Measurements from ENCODE around the gene CR1L.

DNA sequence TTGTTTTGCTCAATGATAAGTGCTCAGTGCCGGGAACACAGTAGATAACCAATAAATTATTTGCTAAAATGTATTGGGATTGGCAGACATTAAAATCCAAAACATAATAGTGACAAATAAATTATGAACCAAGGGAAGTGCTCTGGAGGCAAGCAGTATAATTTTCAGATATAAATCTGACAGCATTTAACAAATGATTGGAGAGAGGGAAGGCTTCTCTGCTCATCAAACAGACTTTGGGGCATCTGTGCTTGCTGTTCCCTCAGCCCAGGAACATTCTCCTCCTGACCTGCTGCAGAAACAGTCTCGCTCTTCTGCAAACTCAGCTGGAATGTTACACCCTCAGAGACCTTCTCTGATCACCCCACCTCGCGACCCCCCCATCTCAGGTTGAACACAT, 109.1 kb downstream of the CR1L start:
- TF ChIP-seq, protein P1, sequence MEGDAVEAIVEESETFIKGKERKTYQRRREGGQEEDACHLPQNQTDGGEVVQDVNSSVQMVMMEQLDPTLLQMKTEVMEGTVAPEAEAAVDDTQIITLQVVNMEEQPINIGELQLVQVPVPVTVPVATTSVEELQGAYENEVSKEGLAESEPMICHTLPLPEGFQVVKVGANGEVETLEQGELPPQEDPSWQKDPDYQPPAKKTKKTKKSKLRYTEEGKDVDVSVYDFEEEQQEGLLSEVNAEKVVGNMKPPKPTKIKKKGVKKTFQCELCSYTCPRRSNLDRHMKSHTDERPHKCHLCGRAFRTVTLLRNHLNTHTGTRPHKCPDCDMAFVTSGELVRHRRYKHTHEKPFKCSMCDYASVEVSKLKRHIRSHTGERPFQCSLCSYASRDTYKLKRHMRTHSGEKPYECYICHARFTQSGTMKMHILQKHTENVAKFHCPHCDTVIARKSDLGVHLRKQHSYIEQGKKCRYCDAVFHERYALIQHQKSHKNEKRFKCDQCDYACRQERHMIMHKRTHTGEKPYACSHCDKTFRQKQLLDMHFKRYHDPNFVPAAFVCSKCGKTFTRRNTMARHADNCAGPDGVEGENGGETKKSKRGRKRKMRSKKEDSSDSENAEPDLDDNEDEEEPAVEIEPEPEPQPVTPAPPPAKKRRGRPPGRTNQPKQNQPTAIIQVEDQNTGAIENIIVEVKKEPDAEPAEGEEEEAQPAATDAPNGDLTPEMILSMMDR (conservative IDR thresholded peaks at IDR 0.05; ENCODE audit: low read depth, low read length), result no peak
- TF ChIP-seq EZH2 (IDR thresholded peaks at IDR 0.05; ENCODE audit: low read length, unreplicated experiment) (no peak), EZH2phosphoT487 (IDR thresholded peaks at IDR 0.05; ENCODE audit: borderline replicate concordance, low read length) (no peak)

All from PC-3 (cell line).